Measurements from ENCODE around the gene RHOB. TPM values are rescaled to one million over a fixed set of nuclear protein-coding genes. Genes with fewer than 3 reads are reported as not detected.
A peak's percentile ranks its signal among the peaks of the same experiment; 100 is the strongest.

The RHOB gene
- total RNA-seq, 1 donor from 2014 or later, result 292 TPM

GRCh38 chr2:20425371-20425881, 21.4 kb upstream of the RHOB start:
- no peak overlapping the region for H3K4me3 Mint-ChIP-seq (ENCODE audit: unreplicated experiment)
- peaks cover 34% of the 10 kb centered on the region for H3K4me1 Mint-ChIP-seq (ENCODE audit: unreplicated experiment)
- no peak for TF ChIP-seq CTCF (IDR thresholded peaks at IDR 0.05; ENCODE audit: unreplicated experiment)
- H3K27ac Mint-ChIP-seq (ENCODE audit: unreplicated experiment), result peak overlapping the region; percentile 93
- no peak for DNase-seq (ENCODE audit: low spot score)
- H3K9me3 Mint-ChIP-seq (ENCODE audit: unreplicated experiment), result no peaks in the 10 kb centered on the region
- no peaks in the 10 kb centered on the region for H3K36me3 Mint-ChIP-seq (ENCODE audit: low read depth, unreplicated experiment)
- H3K27me3 Mint-ChIP-seq (ENCODE audit: unreplicated experiment), result peaks cover 6% of the 10 kb centered on the region

GRCh38 chr2:20425884-20426283, 21.0 kb upstream of the RHOB start:
- TF ChIP-seq CTCF (IDR thresholded peaks at IDR 0.05; ENCODE audit: unreplicated experiment), result no peak
- Mint-ChIP-seq H3K4me3 (ENCODE audit: unreplicated experiment) (no peak overlapping the region), H3K27me3 (ENCODE audit: unreplicated experiment) (peaks cover 6% of the 10 kb centered on the region), H3K4me1 (ENCODE audit: unreplicated experiment) (peaks cover 34% of the 10 kb centered on the region), H3K9me3 (ENCODE audit: unreplicated experiment) (no peaks in the 10 kb centered on the region), H3K36me3 (ENCODE audit: low read depth, unreplicated experiment) (no peaks in the 10 kb centered on the region), H3K27ac (ENCODE audit: unreplicated experiment) (no peak overlapping the region)
- DNase-seq (ENCODE audit: low spot score), result no peak

GRCh38 chr2:20427931-20428526, 18.8 kb upstream of the RHOB start:
- no peak overlapping the region for H3K27ac Mint-ChIP-seq (ENCODE audit: unreplicated experiment)
- H3K9me3 Mint-ChIP-seq (ENCODE audit: unreplicated experiment), result no peaks in the 10 kb centered on the region
- H3K4me3 Mint-ChIP-seq (ENCODE audit: unreplicated experiment), result no peak overlapping the region
- peaks cover 5% of the 10 kb centered on the region for H3K27me3 Mint-ChIP-seq (ENCODE audit: unreplicated experiment)
- H3K36me3 Mint-ChIP-seq (ENCODE audit: low read depth, unreplicated experiment), result no peaks in the 10 kb centered on the region
- peaks cover 29% of the 10 kb centered on the region for H3K4me1 Mint-ChIP-seq (ENCODE audit: unreplicated experiment)
- no peak for TF ChIP-seq CTCF (IDR thresholded peaks at IDR 0.05; ENCODE audit: unreplicated experiment)
- DNase-seq (ENCODE audit: low spot score), result no peak

GRCh38 chr2:20428717-20429490, 18.0 kb upstream of the RHOB start:
- TF ChIP-seq CTCF (IDR thresholded peaks at IDR 0.05; ENCODE audit: unreplicated experiment), result no peak

GRCh38 chr2:20429528-20429927, 17.3 kb upstream of the RHOB start:
- Mint-ChIP-seq H3K27me3 (ENCODE audit: unreplicated experiment) (peaks cover 8% of the 10 kb centered on the region), H3K9me3 (ENCODE audit: unreplicated experiment) (no peaks in the 10 kb centered on the region), H3K4me3 (ENCODE audit: unreplicated experiment) (no peak overlapping the region), H3K36me3 (ENCODE audit: low read depth, unreplicated experiment) (no peaks in the 10 kb centered on the region), H3K27ac (ENCODE audit: unreplicated experiment) (no peak overlapping the region), H3K4me1 (ENCODE audit: unreplicated experiment) (peaks cover 17% of the 10 kb centered on the region)
- DNase-seq (ENCODE audit: low spot score), result no peak
- TF ChIP-seq CTCF (IDR thresholded peaks at IDR 0.05; ENCODE audit: unreplicated experiment), result no peak

More at GRCh38 chr2:20428717-20429490, 18.0 kb upstream of the RHOB start:
- Mint-ChIP-seq H3K27me3 (ENCODE audit: unreplicated experiment) (peaks cover 5% of the 10 kb centered on the region), H3K4me1 (ENCODE audit: unreplicated experiment) (peaks cover 20% of the 10 kb centered on the region), H3K4me3 (ENCODE audit: unreplicated experiment) (no peak overlapping the region), H3K9me3 (ENCODE audit: unreplicated experiment) (no peaks in the 10 kb centered on the region), H3K27ac (ENCODE audit: unreplicated experiment) (no peak overlapping the region), H3K36me3 (ENCODE audit: low read depth, unreplicated experiment) (no peaks in the 10 kb centered on the region)
- no peak for DNase-seq (ENCODE audit: low spot score)
